Astrocyte (in vitro differentiated cells and primary cell): ENCODE data around the gene CORO2A.

Experiments
- CTCF ChIP-seq: IDR thresholded peaks from 2 replicates; pipeline ENCODE4 v1.5.1; 2011; ENCODE audit warnings: low read depth, mild to moderate bottlenecking, inconsistent platforms, low read length, moderate library complexity; ENCODE audit not compliant: insufficient read depth
- EZH2 ChIP-seq: IDR thresholded peaks from 2 replicates; pipeline ENCODE4 v1.6.1; 2012; ENCODE audit warnings: mild to moderate bottlenecking, low read length, inconsistent platforms; ENCODE audit not compliant: insufficient read depth

DNA sequence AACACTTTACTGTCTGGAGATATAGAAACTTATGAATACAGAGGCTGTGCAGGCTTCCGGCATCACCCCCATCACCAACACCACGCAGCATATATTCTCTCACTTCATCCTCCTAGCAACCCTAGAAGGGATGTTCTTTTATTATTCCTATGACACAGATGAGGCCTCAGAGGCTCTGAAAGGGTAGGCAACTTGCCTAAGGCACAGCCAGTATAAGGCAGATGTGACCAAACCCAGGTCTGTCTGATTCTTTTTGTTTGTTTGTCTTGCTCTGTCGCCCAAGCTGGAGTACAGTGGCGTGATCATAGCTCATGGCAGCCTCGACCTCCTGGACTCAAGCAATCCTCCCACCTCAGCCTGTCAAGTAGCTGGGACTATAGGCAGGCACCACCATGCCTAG is 22.8 kb upstream of the CORO2A start:
- TF ChIP-seq CTCF (no peak), EZH2 (no peak)
